Smooth muscle cell (in vitro differentiated cells): ENCODE measurements around the gene HLCS. TPM values are rescaled to one million over a fixed set of nuclear protein-coding genes. Genes with fewer than 3 reads are reported as not detected.
A peak's percentile ranks its signal among the peaks of the same experiment; 100 is the strongest.

ENCODE experiments used
- DNase-seq: peaks from one replicate; lab custom pipeline; 2025; ENCODE audit not compliant: unreplicated experiment; lab: John Stamatoyannopoulos, UW
- H2AFZ ChIP-seq: fragments of 200-600 bp; sonication (generic); 2 replicates; pipeline ENCODE4 v1.6.0; 2016; ENCODE audit warnings: antibody characterized with exemption, low read depth, mild to moderate bottlenecking
- H3F3A ChIP-seq: fragments of 200-600 bp; sonication (generic); 2 replicates; pipeline ENCODE4 v1.6.0; 2017; ENCODE audit warnings: antibody characterized with exemption, low read depth
- H3K27ac ChIP-seq: fragments of 200-600 bp; sonication (generic); 2 replicates; pipeline ENCODE4 v1.5.1; 2016; ENCODE audit warnings: low read depth, mild to moderate bottlenecking
- H3K27me3 ChIP-seq: fragments of 200-600 bp; sonication (generic); 2 replicates; pipeline ENCODE4 v1.6.1; 2016; ENCODE audit warnings: low read depth, mild to moderate bottlenecking
- H3K36me3 ChIP-seq: fragments of 200-600 bp; sonication (generic); 2 replicates; pipeline ENCODE4 v1.5.1; 2016; ENCODE audit warnings: low read depth
- H3K4me1 ChIP-seq: fragments of 200-600 bp; sonication (generic); 2 replicates; pipeline ENCODE4 v1.5.1; 2016; ENCODE audit warnings: low read depth
- H3K4me2 ChIP-seq: fragments of 200-600 bp; sonication (generic); 2 replicates; pipeline ENCODE4 v1.6.0; 2016; ENCODE audit warnings: mild to moderate bottlenecking
- H3K4me3 ChIP-seq: fragments of 200-600 bp; sonication (generic); 2 replicates; pipeline ENCODE4 v1.5.1; 2016; ENCODE audit warnings: mild to moderate bottlenecking
- H3K79me2 ChIP-seq: fragments of 200-600 bp; sonication (generic); 2 replicates; pipeline ENCODE4 v1.6.0; 2016; ENCODE audit warnings: low read depth, mild to moderate bottlenecking
- H3K9ac ChIP-seq: fragments of 200-600 bp; sonication (generic); 2 replicates; pipeline ENCODE4 v1.6.0; 2016; ENCODE audit warnings: low read depth
- H3K9me3 ChIP-seq: fragments of 200-600 bp; sonication (generic); replicated peaks from 2 replicates; pipeline ENCODE4 v1.5.1; 2016; ENCODE audit warnings: low read depth
- H4K20me1 ChIP-seq: fragments of 200-600 bp; sonication (generic); 2 replicates; pipeline ENCODE4 v1.6.0; 2016; ENCODE audit warnings: low read depth
- CTCF ChIP-seq: fragments of 200-600 bp; sonication (generic); IDR thresholded peaks from 2 replicates; pipeline ENCODE4 v1.5.1; 2017; ENCODE audit warnings: borderline replicate concordance, mild to moderate bottlenecking, antibody characterized with exemption; ENCODE audit not compliant: insufficient read depth, poor library complexity, severe bottlenecking
- WGBS: methylation state at CpG from one replicate; pipeline ENCODE4 v1.1.7; 2016; ENCODE audit warnings: low lambda C conversion rate; 5-methylcytosine and 5-hydroxymethylcytosine counted together
- polyA plus RNA-seq: library from polyadenylated mRNA; unstranded; fragments of >200 nt; fragmentation: Nextera tagmentation; extraction: Ambion mirVana; gene quantifications from 2 replicates; pipeline ENCODE4 v1.2.1, GENCODE V29; 2016
- total RNA-seq: library from RNA; depleted of rRNA; stranded (reverse); fragments of >200 nt; gene quantifications from 2 replicates; pipeline ENCODE4 v1.2.3, GENCODE V29; 2014

HLCS gene
- total and polyA plus RNA-seq, 2 experiments from 2014 or later, result 7.5 to 20.6 TPM

GRCh38 chr21:36754241-36754898 is 212.1 kb downstream of the HLCS start:
- Histone ChIP-seq H3K4me2 (no peak overlapping the region), H2AFZ (no peak overlapping the region), H3K36me3 (no peaks in the 10 kb centered on the region), H3K4me3 (no peak overlapping the region), H3K9ac (no peak overlapping the region), H3K27me3 (no peaks in the 10 kb centered on the region), H3F3A (no peaks in the 10 kb centered on the region), H3K79me2 (no peaks in the 10 kb centered on the region), H4K20me1 (no peaks in the 10 kb centered on the region), H3K4me1 (peaks cover 49% of the 10 kb centered on the region), H3K27ac (peak overlapping the region; percentile 67), H3K9me3 (no peaks in the 10 kb centered on the region)
- 87% methylated on average over 22 of the region's 22 CpGs for WGBS
- TF ChIP-seq CTCF, result no peak
- DNase-seq, result no peak

GRCh38 chr21:36753556-36753955 is 212.9 kb downstream of the HLCS start:
- no peaks in the 10 kb centered on the region for H3K9me3 ChIP-seq
- H3F3A ChIP-seq, result no peaks in the 10 kb centered on the region
- DNase-seq, result no peak
- peak overlapping the region; percentile 67 for H3K27ac ChIP-seq
- WGBS, result 18% methylated on average over 3 of the region's 3 CpGs
- H4K20me1 ChIP-seq, result no peaks in the 10 kb centered on the region
- peaks cover 5% of the 10 kb centered on the region for H3K27me3 ChIP-seq
- no peak for TF ChIP-seq CTCF
- H3K79me2 ChIP-seq, result no peaks in the 10 kb centered on the region
- no peaks in the 10 kb centered on the region for H3K36me3 ChIP-seq
- no peak overlapping the region for H2AFZ ChIP-seq
- peak overlapping the region; percentile 27 for H3K4me2 ChIP-seq
- no peak overlapping the region for H3K9ac ChIP-seq
- peaks cover 56% of the 10 kb centered on the region for H3K4me1 ChIP-seq
- H3K4me3 ChIP-seq, result no peak overlapping the region

DNA sequence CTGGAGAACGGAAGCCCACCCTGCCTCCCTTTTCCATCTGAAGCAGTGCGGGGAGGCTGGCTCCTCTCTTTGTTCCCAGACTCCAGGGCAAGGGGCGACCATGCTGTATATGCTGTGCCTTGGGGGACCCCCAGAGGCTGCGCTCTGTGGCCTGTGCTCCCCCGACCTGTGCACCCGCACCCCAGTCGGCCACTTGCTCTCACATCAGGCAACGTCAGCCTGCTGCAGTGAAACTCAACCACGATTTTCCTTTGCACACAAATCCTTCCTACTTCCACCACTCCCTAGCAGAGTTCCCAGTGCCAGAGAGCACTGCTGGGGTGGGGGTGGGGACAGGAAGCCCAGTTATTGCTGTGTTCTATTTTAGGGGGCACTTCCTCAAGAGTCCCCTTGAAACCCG is 215.1 kb downstream of the HLCS start:
- Histone ChIP-seq H4K20me1 (no peaks in the 10 kb centered on the region), H3K27ac (no peak overlapping the region), H3K36me3 (no peaks in the 10 kb centered on the region), H3K27me3 (peaks cover 22% of the 10 kb centered on the region), H3K9ac (no peak overlapping the region), H3K79me2 (no peaks in the 10 kb centered on the region), H3K4me1 (peaks cover 49% of the 10 kb centered on the region), H3K9me3 (no peaks in the 10 kb centered on the region), H3K4me2 (no peak overlapping the region), H3K4me3 (no peak overlapping the region), H3F3A (no peaks in the 10 kb centered on the region), H2AFZ (no peak overlapping the region)
- TF ChIP-seq CTCF, result no peak
- 59% methylated on average over 10 of the region's 10 CpGs for WGBS
- no peak for DNase-seq

DNA sequence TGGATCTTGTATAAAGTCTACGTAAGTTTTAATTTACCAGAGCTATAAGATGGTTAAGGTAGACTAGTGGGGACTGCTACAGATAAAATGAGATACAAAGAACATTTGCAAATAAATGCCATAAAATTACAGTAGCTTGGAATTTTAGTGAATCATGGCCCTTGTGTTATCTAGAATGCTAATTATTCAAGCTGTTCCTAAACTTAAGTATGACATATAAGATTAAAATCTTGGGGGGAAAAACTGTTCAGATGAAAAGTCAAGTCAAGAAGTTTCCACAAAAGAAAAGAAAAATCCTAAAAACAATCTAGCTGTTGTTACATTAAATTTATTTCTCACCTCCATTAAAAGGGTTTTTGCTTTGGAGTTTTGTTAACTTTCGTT is 215.9 kb downstream of the HLCS start:
- WGBS, result 74% methylated on average over 2 of the region's 2 CpGs
- Histone ChIP-seq H3F3A (no peaks in the 10 kb centered on the region), H3K9ac (peak overlapping the region; percentile 84)

More for the DNA sequence above, 215.9 kb downstream of the HLCS start:
- peaks cover 49% of the 10 kb centered on the region for H3K4me1 ChIP-seq
- H3K9me3 ChIP-seq, result no peaks in the 10 kb centered on the region
- H3K4me3 ChIP-seq, result no peak overlapping the region
- TF ChIP-seq CTCF, result no peak
- H4K20me1 ChIP-seq, result no peaks in the 10 kb centered on the region
- H3K4me2 ChIP-seq, result peak overlapping the region; percentile 71
- peaks cover 30% of the 10 kb centered on the region for H3K27me3 ChIP-seq
- no peak for DNase-seq
- H3K36me3 ChIP-seq, result no peaks in the 10 kb centered on the region
- H3K79me2 ChIP-seq, result no peaks in the 10 kb centered on the region
- peak overlapping the region; percentile 76 for H3K27ac ChIP-seq
- H2AFZ ChIP-seq, result no peak overlapping the region
